HG03103 (cell line): Measurements from ENCODE around the gene SAMD3.
"Not testable (repeated sequence)": the region's sequence is repeated elsewhere in the genome, so short reads cannot be mapped to it uniquely, and the experiment has no call there.

Experiments
- ATAC-seq: cut with Tn5 transposase; IDR thresholded peaks from one replicate; pipeline ENCODE4 v1.9.1; 2021; ENCODE audit warnings: low read depth; ENCODE audit not compliant: unreplicated experiment

The SAMD3 gene

DNA sequence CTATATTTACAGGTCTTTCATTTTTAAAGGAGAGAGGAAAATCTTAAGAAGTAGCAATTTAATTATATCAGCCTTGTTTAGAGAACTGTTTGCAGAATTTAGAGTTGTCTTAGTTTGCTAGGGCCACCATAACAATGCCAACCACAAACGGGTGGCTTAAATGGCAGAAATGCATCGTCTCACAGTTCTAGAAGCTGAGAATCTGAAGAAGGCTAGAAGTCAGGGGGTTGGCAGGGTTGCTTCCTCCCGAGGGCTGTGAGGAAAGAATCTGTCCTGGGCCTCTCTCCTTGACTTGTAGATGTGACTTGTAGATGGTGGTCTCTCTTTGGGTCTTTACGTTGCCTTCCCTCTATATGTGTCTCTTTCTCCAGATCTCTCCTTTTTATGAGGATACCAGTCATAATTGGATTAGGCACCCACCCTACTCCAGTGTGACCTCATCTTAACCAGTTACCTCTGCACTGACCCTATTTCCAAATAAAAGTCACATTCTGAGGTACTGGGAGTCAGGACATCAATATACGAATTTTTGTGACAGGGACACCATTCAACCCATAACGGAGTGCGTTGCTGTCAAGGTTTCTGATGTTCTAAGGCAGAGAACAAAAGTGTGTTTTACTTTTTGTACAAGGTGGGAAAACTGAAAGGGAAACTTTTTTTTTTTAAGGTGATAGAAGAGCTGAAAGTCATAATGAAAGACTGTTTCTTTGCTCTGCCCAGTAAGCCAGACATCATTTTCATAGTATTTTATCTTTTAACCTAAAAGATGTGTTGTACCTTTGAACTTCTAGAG, 84.4 kb downstream of the SAMD3 start:
- ATAC-seq: peak; percentile 51

DNA sequence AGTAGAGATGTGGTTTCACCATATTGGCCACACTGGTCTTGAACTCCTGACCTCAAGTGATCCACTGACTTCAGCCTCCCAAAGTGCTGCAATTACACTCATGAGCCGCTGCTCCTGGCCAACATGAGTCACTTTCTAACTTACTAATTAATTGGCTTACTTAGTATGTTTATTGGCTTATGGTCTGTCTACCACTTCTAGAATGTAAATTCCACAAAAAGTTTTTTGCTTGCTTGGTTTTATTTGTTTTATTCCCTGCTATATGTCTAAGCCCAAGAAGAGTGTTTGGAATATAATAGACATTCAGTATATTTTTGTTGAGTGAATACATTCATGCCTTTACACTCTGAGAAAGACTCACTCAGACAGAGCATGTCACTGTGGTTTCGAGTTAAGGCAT, 86.0 kb downstream of the SAMD3 start:
- ATAC-seq: no peak

DNA sequence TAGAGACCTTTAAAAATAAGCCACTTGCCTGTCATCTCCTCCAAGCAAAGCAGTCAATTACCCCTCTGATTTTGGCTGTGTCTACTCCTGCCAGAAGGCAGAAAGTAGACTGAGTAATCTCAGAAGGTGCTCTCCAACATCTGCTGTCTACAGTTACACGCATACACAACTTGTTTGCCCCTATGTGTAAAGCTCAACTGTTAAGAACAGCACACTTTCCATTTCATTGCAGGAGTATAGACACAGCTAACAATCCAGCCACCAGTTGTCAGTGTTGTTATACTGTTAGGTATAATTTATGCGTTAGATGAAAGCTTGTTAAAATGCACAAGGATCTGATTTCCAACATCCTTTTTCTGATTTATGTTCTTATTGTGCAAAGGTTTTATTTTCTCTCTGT, 88.2 kb downstream of the SAMD3 start:
- no peak for ATAC-seq

DNA sequence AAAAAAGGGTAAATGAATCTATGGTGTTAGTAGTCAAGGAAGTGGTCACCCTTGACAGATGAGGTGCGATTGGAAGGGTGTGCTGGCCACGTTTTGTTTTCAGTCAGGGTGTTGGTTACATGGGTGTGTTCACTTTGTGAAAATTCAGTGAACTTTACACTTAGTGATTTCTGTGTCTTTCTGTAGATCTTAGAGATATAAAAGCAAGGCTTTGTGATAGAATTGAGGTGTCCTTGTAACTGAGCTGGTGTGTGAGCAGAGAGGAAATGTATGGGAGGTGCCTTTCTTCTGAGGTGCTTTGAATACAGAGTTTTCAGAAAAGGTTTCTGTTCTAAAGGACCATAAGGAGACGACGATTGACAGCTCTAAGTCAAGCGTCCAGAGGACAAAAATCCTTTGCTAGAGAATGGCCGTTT, 90.5 kb downstream of the SAMD3 start:
- peak; percentile 79 for ATAC-seq

DNA sequence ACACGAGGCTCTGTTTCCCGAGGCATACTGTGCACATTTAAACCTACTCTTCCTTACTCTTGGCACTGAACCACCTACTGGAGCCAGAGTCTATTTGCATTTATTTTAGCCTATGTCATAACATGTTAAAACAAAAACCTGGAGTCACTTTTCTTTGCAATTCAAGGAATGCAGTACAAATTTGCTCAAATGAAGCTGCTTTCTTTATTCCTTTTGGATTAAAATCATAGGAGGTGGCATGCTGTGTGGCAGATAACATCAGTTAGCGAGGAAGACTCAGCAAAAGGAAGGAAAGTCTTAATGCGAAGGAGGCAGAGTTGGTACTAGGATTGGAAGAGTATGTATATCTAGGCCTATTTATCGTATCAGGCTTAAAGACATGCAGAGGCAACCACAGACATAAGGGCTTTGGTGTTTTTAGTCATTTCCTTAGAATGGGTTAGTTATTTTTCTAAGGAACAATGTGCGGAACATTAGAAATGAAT, 92.9 kb downstream of the SAMD3 start:
- ATAC-seq: no peak

DNA sequence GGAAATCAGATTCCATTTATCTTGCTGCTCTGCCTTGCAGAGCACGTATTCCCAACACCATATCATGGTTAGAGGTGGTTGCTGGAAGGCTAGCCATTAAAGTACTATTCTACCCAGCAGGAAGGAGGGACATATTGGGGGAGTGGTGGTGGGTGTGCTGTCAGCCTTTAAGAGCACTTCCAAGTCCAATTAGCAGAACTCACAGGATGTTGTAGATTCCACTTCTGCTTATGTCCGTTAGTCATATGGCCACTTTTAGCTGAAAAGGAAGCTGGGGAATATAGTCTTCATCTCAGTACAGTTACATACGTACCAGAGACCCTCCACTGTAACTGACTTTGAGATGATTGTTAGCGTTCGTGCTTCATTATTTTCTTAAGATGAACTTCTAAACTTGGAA, 94.4 kb downstream of the SAMD3 start:
- ATAC-seq: no peak

DNA sequence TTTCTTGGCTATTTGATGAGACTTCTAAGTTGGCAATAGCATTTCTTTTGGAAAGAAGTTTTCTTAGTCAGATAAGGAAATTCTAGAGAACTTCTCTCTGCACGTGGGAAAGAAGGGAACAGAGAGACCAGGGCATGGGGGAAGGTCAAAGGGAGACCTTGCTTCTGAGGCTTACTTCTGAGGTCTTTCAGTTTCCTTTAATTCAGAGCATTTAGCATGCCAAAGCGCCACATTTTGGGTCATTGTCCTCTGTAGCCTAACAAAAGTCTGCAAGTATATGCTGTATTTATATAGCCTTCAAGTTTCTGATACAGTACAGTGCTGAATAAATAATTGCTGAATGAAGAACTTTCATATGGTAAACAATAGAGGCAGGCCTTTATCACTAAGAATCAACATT, 95.6 kb downstream of the SAMD3 start:
- ATAC-seq: no peak

DNA sequence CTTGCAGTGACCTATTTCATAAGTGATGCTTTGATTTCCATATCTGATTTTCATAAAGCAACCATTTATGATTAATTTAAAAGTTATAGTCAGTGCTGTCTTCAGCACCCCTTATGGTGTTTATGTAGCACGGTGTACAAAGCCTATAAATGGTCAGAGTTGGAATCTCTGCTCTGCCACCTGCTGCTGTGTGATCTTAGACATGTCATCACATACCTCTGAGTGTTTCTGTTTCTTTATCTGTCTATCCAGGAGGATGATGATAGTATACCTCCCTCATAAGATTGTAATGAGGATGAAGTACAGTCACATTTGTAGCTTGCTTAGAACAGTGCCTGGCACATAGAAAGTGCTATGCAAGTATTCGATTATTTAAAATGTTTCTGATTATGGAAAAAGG, 100.5 kb downstream of the SAMD3 start:
- ATAC-seq: no peak

DNA sequence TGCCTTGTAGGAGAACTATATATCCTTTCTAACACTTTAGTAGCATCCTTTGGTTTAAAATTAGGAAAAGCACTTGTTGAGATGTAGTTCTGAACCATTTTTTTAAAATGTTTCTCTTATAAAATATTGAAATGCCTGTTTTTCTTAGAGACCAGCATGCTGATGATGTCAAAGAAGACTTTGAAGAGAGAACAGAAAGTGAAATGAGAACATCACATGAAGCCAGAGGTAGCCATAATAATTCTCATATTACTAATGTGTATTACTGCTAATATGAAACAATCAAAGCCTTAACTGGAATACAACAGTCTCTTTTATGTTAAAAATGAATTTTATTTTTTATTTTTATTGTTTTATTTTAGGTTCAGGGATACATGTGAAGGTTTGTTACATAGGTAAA, 102.0 kb downstream of the SAMD3 start:
- no peak for ATAC-seq

DNA sequence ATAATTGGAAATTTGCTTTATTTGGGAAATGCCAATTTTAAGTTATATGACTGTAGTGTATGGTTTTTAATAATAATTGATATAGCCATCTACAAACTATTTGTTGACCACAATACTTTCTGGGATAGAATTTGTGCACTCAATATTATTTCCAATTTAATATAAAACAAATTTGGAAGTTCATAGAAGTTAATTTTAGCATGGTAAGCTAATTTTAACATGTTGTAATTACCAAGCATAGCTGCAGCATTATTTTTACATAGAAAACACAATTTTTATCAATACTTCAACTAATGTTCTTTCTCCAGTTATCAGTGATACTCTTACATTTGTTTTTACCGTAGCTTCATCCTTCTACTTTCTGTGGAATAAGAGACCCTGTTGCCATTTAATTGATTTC, 103.5 kb downstream of the SAMD3 start:
- ATAC-seq: no peak

DNA sequence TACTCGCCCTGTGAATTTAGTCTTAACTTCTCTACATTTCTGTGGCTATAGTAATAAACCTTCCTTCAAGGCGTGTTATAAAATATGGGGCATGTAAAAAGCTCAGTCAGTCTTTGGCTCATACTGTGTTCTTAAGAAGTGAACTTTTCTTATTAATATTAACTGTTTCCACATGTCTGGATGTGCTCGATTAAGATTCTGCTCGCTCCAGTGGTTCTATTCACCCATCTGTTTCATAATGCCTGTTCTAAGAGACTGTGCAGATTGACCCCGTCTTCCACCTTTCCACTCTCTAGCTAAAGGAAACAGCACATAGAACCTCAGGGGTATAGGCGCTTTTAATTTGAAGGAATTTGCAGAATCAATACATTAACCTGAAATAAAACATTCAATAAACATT, 104.5 kb downstream of the SAMD3 start:
- peak; percentile 33 for ATAC-seq

DNA sequence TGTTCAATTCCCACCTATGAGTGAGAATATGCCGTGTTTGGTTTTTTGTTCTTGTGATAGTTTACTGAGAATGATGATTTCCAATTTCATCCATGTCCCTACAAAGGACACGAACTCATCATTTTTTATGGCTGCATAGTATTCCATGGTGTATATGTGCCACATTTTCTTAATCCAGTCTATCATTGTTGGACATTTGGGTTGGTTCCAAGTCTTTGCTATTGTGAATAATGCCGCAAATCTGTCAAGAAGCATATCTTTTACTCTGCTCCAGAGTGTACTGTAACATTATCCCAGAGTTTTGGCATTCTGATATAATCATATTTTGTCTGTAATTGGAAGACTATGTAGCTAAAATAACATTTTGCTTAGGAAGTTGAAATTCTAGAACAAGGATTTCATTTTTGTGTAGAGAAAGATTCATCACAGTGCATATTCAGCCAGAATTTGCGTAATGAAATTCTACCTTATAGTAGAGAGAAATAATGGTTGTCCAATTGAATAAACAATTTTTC, 105.5 kb downstream of the SAMD3 start:
- ATAC-seq: not testable (repeated sequence)

DNA sequence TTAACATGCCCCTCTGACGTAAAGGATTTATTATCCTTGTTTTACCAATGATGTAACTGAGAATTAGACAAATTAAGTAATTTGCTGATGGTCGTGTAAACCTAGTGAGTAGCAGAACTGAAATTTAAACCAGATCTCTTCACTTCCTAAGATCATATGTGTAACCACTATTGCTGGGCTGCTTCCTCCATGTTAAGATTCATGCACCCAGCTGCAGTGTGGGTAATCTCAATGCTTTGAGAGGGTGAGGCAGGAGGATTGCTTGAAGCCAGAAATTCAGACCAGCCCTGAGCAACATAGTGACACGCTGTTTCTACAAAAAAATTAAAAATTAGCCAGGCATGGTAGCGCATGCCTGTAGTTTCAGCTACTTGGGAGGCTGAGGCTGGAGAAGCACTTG, 106.5 kb downstream of the SAMD3 start:
- ATAC-seq: no peak

DNA sequence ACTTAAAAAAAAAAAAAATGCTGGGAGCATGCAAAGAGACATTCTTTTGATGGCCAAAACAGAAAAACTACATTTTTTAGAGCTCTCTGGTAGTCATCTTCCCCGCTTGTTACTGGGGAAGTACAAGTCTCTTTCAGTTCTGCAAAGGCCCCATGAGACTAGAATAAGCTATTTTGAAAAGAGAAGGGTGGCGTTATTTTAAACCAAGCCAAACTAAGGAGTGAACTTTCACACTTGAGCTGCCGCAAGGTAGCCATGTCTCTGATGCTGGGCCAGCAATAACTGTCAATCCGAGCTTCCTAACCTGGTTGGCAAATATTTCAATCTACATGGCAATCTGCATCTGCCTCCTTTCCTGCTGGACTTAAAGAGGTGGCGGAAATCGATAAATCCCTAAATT, 107.7 kb downstream of the SAMD3 start:
- peak; percentile 91 for ATAC-seq

DNA sequence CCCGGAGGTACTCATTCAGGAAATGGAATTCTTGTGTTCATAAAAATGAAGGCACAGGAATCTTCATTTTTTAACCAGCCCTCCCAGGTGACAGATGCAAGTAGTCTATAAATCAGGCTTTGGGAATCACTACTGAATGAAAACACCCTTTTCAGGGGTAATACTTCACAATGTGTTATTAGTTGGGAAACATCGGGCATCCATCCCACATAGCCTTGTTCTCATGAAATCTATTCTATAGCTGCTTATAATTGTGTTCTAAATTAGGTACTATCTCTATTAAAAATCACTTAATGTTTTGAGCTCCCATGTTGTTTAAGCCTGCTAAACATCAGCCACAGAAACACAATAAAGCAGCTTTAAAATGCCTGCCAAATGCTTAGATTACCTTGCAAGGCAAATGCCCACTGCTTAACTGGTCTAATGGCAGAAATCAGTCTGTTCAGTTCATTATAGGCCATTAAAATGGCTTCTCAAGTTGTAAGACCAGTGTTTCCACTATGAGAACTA, 109.5 kb downstream of the SAMD3 start:
- no peak for ATAC-seq

DNA sequence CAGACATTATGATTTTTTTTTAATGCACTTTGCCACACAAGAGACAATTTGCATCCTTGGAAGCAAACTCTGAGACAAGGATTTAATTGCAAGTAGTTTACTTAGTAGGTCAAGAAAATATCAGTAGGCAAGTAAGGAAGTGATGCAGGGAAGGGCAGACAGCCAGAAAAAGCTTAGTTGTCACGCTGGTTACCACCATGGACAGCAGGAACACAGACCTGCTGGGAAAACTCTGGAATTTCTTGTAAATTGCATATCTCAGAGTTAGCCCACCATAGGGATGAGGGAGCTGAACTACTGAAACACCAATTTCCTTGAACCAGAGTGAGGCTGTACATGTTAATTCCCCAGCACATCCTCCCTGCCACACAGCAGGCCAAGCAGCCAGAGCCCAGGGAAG, 111.7 kb downstream of the SAMD3 start:
- no peak for ATAC-seq

DNA sequence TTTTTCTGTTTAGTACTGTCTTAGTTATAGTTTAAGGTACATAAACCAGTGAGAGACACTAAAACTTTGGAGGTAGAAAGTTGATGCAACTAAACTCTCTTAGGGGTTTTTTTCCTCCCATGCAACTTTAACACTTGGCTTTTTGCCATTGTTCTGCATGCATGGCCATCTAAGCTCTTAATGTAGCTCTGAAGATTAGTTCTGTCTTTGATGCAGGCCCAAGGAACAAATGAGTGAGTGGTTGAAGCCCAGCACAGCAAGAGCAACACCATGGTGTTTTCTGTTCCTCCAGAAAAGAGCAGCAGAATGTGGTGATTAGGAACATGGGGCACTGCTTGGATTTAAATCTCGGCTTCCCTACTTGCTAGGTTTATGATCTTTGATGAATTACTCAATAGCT, 115.0 kb downstream of the SAMD3 start:
- no peak for ATAC-seq

DNA sequence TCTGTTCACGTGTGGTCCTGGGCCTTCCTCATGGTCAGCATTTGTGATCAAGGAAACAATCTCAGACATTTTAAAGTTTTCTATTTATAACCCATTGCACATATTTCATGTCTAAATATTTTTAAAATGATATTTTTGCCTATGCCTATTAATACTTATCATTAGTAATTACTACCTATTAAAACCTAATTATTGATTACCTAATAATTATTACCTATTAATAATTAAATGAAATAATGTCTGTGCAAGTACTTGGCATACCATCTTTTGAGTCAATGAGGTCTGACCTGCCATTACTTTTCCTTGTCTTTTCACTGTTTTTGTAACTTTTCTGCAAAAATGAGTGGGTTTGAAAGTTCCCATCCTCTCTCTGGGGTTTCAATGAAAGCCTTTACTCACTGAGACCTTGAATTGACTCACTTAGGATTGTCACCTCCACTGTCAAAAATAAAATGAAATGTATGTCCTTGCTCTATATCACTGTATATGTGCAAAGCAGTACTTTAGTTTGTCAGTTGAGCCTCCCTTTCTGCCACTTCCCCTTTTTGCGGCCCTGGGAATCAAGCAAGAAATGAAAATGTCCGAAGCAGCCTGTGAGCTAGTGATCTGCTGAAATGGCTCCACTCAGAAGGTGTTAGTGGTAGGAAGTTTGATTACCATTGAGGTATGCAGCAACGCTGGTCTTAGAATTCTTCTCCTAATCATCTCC, 116.6 kb downstream of the SAMD3 start:
- ATAC-seq: peak; percentile 83

DNA sequence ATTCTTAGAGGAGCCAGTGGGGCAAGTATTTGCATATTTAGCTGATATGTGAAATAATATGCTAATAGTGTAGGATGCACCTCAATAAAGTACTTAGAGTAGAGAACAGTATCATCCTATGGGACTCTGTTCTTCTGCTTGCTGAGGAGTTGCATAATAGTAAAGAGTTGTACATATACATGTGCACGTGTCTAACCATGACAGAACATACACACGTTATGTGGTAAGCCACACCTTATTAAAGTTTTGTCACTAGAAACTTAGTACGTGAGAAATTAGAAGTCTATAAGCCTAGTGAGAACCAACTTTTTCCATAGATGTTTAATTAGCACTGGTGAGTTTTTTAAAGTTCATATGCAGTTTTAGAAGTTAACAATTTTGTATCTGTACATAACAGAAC, 123.6 kb downstream of the SAMD3 start:
- ATAC-seq: no peak

DNA sequence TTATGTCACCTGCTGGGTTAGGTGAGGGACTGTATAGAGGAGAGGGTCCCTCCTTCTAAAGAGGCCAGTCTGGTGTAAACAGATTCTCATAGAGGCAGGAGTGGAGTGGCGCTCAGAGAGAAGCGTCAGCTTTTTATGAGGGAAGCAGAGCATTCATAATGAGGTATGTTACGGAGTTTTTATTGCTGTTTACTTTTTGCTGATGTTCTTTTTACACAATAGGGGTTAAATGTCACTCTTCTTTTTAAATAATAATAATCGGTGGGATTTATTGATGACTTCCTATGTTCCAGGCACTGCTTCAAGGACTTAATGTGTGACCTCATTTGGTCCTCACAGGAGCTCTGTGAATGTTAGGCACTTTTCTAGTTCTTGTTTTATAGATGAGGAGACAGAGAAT, 124.4 kb downstream of the SAMD3 start:
- ATAC-seq: no peak
